Transverse colon (tissue), 4 donors: Measurements from ENCODE around the gene TMEM229B.

Experiments
- POLR2AphosphoS5 ChIP-seq, 3 donors: sonication (generic); formaldehyde crosslinking; IDR thresholded peaks; one replicate each; pipeline ENCODE4 v1.6.1; 2016; ENCODE audit warnings: antibody characterized with exemption in 3 of 3
- TF ChIP-seq, protein P1 (sequence below), 5 experiments: fragments of 200-600 bp in 3 of 5; fragments of 450-650 bp in 2 of 5; sonication (generic) in 3 of 5; IDR thresholded peaks; 1 replicate in 2 of 5; 2 replicates in 3 of 5; pipeline ENCODE4 v1.5.1; 2016 to 2017; ENCODE audit warnings: antibody characterized with exemption in 5 of 5, inconsistent platforms in 3 of 5, mild to moderate bottlenecking in 2 of 5, moderate library complexity in 1 of 5

DNA sequence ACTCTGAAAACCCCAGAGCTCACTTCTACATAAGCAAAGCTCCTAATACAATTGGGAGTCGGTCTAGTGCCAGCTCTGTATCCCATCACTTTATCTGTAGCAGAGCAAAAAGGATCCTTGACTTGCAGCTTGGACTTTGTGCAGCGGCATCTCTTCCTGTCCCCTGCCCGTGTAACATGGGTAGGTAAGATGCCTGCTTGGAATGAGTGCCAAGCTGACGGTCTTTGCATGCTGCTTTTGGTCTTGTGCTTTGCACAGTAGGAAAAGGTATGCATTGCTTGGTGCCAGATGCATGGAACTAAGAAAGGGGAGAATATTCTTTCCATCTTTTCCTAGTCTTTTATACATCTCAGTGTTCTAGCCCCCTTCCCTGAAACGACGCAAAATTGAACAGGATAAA, 37.7 kb upstream of the TMEM229B start:
- TF ChIP-seq, protein P1, sequence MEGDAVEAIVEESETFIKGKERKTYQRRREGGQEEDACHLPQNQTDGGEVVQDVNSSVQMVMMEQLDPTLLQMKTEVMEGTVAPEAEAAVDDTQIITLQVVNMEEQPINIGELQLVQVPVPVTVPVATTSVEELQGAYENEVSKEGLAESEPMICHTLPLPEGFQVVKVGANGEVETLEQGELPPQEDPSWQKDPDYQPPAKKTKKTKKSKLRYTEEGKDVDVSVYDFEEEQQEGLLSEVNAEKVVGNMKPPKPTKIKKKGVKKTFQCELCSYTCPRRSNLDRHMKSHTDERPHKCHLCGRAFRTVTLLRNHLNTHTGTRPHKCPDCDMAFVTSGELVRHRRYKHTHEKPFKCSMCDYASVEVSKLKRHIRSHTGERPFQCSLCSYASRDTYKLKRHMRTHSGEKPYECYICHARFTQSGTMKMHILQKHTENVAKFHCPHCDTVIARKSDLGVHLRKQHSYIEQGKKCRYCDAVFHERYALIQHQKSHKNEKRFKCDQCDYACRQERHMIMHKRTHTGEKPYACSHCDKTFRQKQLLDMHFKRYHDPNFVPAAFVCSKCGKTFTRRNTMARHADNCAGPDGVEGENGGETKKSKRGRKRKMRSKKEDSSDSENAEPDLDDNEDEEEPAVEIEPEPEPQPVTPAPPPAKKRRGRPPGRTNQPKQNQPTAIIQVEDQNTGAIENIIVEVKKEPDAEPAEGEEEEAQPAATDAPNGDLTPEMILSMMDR (IDR thresholded peaks at IDR 0.05) = no peak
- TF ChIP-seq POLR2AphosphoS5 (IDR thresholded peaks at IDR 0.05) = no peak
